Activated B cell treated with CpG ODN at 0.5 μM for 24 hours (primary cell): ENCODE results near the gene KLF13. TPM values are rescaled to one million over a fixed set of nuclear protein-coding genes. Genes with fewer than 3 reads are reported as not detected.

Source experiments
- ATAC-seq: fragments of 200-7000 bp; cut with Tn5 transposase; one replicate; pipeline ENCODE4 v1.10.0; 2021; ENCODE audit warnings: low read depth, mild to moderate bottlenecking, moderate library complexity
- CTCF ChIA-PET: fragments of 350-600 bp; sonication (Branson Sonifier 250); formaldehyde crosslinking; loops from one replicate; lab custom pipeline; 2021; ENCODE audit warnings: antibody characterized with exemption; lab: Charles Lee
- POLR2A ChIA-PET: fragments of 350-600 bp; sonication (Branson Sonifier 250); formaldehyde crosslinking; loops from one replicate; lab custom pipeline; 2021; ENCODE audit warnings: antibody characterized with exemption; lab: Charles Lee
- DNase-seq: peaks from one replicate; pipeline ENCODE4 v3.0.0; 2022
- H3K27ac Mint-ChIP-seq: one replicate; pipeline ENCODE4 v1.8.0; 2020; ENCODE audit warnings: mixed read lengths
- H3K27me3 Mint-ChIP-seq: one replicate; pipeline ENCODE4 v1.8.0; 2021; ENCODE audit warnings: mixed read lengths
- H3K36me3 Mint-ChIP-seq: one replicate; pipeline ENCODE4 v1.8.0; 2021; ENCODE audit warnings: low read depth, mixed read lengths
- H3K4me1 Mint-ChIP-seq: one replicate; pipeline ENCODE4 v1.8.0; 2021; ENCODE audit warnings: mixed read lengths
- H3K4me3 Mint-ChIP-seq: one replicate; pipeline ENCODE4 v1.8.0; 2020; ENCODE audit warnings: mild to moderate bottlenecking, mixed read lengths
- H3K9me3 Mint-ChIP-seq: one replicate; pipeline ENCODE4 v1.8.0; 2020; ENCODE audit warnings: mixed read lengths
- intact Hi-C: fragments of 100-400 bp; cut with micrococcal nuclease; formaldehyde crosslinking; loops from one replicate; pipeline ENCODE4 v1.15.1; 2024
- total RNA-seq: library from RNA; stranded (reverse); gene quantifications from 2 replicates; pipeline ENCODE4 v1.2.3, GENCODE V29; 2022
- TF ChIP-seq, protein P1 (sequence below): fragments of 200-600 bp; IDR thresholded peaks from one replicate; pipeline ENCODE4 v1.8.0; 2022; ENCODE audit warnings: antibody characterized with exemption, mild to moderate bottlenecking

The KLF13 gene
- total RNA-seq, 1 donor from 2014 or later, result 178 TPM

DNA sequence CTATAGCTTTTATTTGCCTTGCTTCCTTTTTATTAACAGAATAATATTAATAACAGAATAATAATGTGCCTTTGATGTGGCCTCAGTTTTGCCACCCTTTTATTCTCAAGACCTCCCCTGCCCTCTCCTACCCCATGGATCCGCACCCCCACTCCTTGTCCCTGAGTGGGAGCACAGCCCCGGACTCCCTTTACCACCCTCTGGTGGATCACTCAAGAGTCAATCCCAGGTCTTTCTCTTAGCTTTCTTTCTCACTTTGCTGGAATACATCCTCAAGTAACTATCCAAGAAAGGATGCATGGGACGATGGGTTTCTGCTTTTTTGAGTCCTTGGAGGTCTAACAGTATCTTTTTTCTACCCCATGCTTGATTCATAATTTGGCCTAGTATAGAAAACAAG lies 63.4 kb downstream of the KLF13 start:
- Mint-ChIP-seq H3K4me3 (peak overlapping the region; percentile 6), H3K4me1 (peaks cover 14% of the 10 kb centered on the region), H3K27ac (no peak overlapping the region), H3K36me3 (no peaks in the 10 kb centered on the region), H3K27me3 (no peaks in the 10 kb centered on the region), H3K9me3 (no peaks in the 10 kb centered on the region)
- ATAC-seq (no peak), DNase-seq (no peak)
- ChIA-PET POLR2A (no interaction called here), CTCF (interaction anchor here (1.0 to 1.3 kb wide), 2 partner anchors 45 to 99 kb away, joined by 3 to 4 read pairs; no protein-coding TSS in a partner anchor)
- TF ChIP-seq, protein P1, sequence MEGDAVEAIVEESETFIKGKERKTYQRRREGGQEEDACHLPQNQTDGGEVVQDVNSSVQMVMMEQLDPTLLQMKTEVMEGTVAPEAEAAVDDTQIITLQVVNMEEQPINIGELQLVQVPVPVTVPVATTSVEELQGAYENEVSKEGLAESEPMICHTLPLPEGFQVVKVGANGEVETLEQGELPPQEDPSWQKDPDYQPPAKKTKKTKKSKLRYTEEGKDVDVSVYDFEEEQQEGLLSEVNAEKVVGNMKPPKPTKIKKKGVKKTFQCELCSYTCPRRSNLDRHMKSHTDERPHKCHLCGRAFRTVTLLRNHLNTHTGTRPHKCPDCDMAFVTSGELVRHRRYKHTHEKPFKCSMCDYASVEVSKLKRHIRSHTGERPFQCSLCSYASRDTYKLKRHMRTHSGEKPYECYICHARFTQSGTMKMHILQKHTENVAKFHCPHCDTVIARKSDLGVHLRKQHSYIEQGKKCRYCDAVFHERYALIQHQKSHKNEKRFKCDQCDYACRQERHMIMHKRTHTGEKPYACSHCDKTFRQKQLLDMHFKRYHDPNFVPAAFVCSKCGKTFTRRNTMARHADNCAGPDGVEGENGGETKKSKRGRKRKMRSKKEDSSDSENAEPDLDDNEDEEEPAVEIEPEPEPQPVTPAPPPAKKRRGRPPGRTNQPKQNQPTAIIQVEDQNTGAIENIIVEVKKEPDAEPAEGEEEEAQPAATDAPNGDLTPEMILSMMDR, result no peak
- intact Hi-C loops, result loop anchor here (5.0 kb wide), 1 partner anchor 43 kb away; no protein-coding TSS in a partner anchor

DNA sequence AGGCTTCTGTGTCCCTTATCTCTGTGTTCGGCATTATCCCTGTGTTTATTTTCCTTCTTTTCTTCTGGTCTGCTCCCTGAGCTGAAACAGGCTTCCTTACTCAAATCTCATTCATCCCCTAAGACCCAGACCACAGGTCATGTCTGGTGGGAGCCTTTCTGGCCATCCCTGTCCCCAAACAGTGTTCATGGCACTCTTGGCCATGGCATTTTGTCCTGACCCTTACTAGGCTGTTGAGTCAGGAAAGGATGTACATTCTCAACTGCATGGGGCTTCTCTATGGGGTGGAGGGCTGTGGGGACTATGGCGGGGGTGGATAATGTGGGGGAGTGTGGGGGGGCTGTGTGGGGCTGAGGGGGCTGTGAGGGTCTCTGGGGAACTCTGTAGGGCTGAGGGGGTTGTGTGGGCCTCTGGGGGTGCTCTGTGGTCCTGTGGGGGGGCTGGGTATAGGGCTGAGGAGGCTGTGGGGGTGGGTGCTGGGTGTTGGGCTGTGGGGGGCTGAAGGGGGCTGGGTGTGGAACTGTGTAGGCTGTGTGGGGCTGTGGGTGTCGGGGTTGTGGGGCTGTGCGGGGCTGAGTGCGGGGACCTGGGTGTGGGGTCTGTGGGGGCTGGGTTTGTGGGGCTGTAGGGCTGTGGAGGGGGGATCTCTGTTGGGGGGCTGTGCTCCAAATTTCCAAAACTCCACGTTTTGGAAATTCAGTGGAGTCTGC lies 64.3 kb downstream of the KLF13 start:
- intact Hi-C loops, result loop anchor here (5.0 kb wide), 1 partner anchor 44 kb away; no protein-coding TSS in a partner anchor
- H3K9me3 Mint-ChIP-seq, result no peaks in the 10 kb centered on the region
- no peaks in the 10 kb centered on the region for H3K27me3 Mint-ChIP-seq
- POLR2A ChIA-PET, result no interaction called here
- TF ChIP-seq, protein P1, result no peak
- H3K36me3 Mint-ChIP-seq, result no peaks in the 10 kb centered on the region
- H3K4me1 Mint-ChIP-seq, result peaks cover 9% of the 10 kb centered on the region
- H3K27ac Mint-ChIP-seq, result no peak overlapping the region
- DNase-seq (no peak), ATAC-seq (no peak)
- CTCF ChIA-PET, result no interaction called here
- H3K4me3 Mint-ChIP-seq, result no peak overlapping the region

DNA sequence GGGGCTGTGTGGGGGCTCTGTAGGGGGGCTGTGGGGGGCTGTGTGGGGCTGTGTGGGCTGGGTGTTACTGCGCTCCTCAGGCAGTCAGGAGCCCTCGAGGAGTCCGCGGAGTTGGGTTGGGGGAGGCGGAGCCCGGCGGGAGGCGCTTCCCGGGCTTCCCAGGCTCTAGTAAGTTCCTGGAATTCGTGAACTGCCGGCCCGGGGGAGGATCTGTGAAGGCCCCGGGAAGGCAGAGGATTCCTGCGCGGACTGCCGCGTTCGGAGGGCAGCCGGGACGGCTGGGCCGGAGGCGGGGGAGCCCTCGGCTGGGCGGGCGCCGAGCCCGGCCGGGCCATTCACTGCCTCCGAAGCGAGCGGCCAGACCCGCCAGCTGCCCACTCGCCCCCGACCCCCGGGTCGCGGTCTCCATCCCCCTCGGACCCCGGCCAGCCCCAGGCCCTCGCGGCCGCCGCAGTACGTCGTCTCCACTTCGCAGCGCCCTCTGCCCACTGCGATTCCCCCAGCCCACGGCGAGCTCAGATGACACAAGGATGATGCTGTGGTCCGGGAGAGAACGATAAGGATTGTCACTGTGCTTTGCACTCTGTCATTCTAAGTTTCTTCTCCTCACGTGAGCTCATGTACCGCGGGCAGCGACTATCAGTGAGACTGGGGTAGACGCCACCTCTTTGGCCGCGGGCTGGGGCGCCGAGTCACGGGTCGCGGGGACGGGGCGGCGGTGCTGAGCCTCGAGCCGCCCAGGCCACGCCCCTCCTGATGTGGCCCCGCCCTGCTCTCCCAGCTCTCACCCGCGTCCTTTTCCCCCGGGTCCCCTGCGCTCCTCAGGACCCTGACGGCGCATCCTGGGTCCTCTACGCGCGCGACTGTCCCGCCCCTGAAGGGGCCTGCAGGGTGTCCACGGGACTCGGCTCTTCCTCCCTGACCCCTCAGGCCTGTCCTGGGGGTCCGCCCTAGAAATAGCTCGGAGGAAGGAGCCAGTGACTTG lies 65.3 kb downstream of the KLF13 start:
- Mint-ChIP-seq H3K4me3 (peak overlapping the region; percentile 87), H3K27ac (peak overlapping the region; percentile 35), H3K36me3 (no peaks in the 10 kb centered on the region), H3K4me1 (peaks cover 13% of the 10 kb centered on the region), H3K27me3 (no peaks in the 10 kb centered on the region), H3K9me3 (no peaks in the 10 kb centered on the region)
- intact Hi-C loops, result loop anchor here (1.0 to 5.0 kb wide), 7 partner anchors 19 to 97 kb away; no protein-coding TSS in a partner anchor
- ChIA-PET CTCF (interaction anchor here (0.8 to 1.4 kb wide), 6 partner anchors 26 to 263 kb away, joined by 3 to 14 read pairs (median 5); no protein-coding TSS in a partner anchor), POLR2A (interaction anchor here (0.6 to 2.1 kb wide), 17 partner anchors 12 to 360 kb away, joined by 3 to 20 read pairs (median 4); partner anchors contain the start of gene KLF13)
- DNase-seq, result peak; percentile 78
- ATAC-seq, result peak; percentile 91
- TF ChIP-seq, protein P1, result no peak

DNA sequence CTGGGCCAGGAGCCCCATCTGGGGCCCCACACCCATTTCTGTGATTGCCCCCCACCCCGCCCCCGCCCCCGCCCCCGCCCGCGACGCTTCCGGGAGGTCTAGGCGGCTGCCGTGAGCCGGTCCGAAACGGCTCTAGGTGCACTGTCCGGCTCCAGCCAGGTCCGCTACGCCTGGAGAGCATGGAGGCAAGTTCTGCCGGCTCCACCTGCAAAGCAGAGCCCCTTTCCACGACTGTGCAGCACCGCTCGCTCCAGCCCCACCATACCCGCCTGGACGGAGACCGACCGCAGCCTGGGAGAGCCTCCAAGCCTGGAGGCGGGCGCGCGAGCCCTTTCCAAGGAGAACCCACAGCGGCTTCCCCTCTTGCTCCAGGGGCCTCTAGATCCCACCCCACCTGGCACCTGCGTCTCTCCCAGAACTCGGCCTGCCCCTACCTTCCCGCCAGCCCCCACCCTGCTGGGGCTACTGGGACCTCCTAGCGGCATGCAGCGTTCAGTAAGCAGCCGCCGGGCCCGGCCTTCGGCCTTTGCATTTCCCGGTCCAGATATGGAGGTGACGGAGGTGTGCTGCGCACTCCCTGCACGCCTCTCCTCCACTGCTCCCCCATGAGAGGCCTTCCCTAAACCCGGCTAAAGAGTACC lies 66.2 kb downstream of the KLF13 start:
- TF ChIP-seq, protein P1, result no peak
- DNase-seq, result peak; percentile 42
- CTCF ChIA-PET, result interaction anchor here (0.8 to 1.4 kb wide), 4 partner anchors 42 to 264 kb away, joined by 3 to 14 read pairs (median 8); no protein-coding TSS in a partner anchor
- peak overlapping the region; percentile 87 for H3K4me3 Mint-ChIP-seq
- POLR2A ChIA-PET, result interaction anchor here (0.7 to 2.1 kb wide), 11 partner anchors 11 to 178 kb away, joined by 3 to 20 read pairs (median 5); partner anchors contain the start of gene KLF13
- no peaks in the 10 kb centered on the region for H3K27me3 Mint-ChIP-seq
- intact Hi-C loops, result loop anchor here (1.0 to 5.0 kb wide), 7 partner anchors 18 to 96 kb away; no protein-coding TSS in a partner anchor
- ATAC-seq, result peak; percentile 26
- H3K27ac Mint-ChIP-seq, result no peak overlapping the region
- H3K4me1 Mint-ChIP-seq, result peaks cover 16% of the 10 kb centered on the region
- no peaks in the 10 kb centered on the region for H3K36me3 Mint-ChIP-seq
- H3K9me3 Mint-ChIP-seq, result no peaks in the 10 kb centered on the region
